Peyer's patch (tissue), 4 donors: ENCODE measurements around the gene AIG1.
"Not testable (repeated sequence)": the region's sequence is repeated elsewhere in the genome, so short reads cannot be mapped to it uniquely, and the experiment has no call there.

Source experiments
- POLR2A ChIP-seq, 2 donors: fragments of 450-650 bp; IDR thresholded peaks; one replicate each; pipeline ENCODE4 v1.5.1; 2017; ENCODE audit warnings: antibody characterized with exemption in 2 of 2, mild to moderate bottlenecking in 2 of 2, moderate library complexity in 2 of 2
- TF ChIP-seq, protein P1 (sequence below), 6 experiments: fragments of 450-650 bp in 4 of 6; fragments of 200-600 bp in 2 of 6; sonication (generic) in 1 of 6; IDR thresholded peaks; one replicate each; pipeline ENCODE4 v1.5.1; 2017 to 2019; ENCODE audit warnings: antibody characterized with exemption in 6 of 6, mild to moderate bottlenecking in 3 of 6, moderate library complexity in 1 of 6

DNA sequence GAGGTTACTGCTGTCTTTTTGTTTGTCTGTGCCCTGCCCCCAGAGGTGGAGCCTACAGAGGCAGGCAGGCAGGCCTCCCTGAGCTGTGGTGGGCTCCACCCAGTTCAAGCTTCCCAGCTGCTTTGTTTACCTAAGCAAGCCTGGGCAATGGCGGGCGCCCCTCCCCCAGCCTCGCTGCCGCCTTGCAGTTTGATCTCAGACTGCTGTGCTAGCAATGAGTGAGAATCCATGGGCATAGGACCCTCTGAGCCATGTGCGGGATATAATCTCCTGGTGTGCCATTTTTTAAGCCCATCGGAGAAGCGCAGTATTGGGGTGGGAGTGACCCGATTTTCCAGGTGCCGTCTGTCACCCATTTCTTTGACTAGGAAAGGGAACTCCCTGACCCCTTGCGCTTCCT, 247.1 kb downstream of the AIG1 start:
- TF ChIP-seq POLR2A (IDR thresholded peaks at IDR 0.05): not testable (repeated sequence)
- TF ChIP-seq, protein P1, sequence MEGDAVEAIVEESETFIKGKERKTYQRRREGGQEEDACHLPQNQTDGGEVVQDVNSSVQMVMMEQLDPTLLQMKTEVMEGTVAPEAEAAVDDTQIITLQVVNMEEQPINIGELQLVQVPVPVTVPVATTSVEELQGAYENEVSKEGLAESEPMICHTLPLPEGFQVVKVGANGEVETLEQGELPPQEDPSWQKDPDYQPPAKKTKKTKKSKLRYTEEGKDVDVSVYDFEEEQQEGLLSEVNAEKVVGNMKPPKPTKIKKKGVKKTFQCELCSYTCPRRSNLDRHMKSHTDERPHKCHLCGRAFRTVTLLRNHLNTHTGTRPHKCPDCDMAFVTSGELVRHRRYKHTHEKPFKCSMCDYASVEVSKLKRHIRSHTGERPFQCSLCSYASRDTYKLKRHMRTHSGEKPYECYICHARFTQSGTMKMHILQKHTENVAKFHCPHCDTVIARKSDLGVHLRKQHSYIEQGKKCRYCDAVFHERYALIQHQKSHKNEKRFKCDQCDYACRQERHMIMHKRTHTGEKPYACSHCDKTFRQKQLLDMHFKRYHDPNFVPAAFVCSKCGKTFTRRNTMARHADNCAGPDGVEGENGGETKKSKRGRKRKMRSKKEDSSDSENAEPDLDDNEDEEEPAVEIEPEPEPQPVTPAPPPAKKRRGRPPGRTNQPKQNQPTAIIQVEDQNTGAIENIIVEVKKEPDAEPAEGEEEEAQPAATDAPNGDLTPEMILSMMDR (IDR thresholded peaks at IDR 0.05): not testable (repeated sequence)
